Measurements from ENCODE around the gene CLSTN1. TPM values are rescaled to one million over a fixed set of nuclear protein-coding genes. Genes with fewer than 3 reads are reported as not detected.
A peak's percentile ranks its signal among the peaks of the same experiment; 100 is the strongest.

CLSTN1 gene
- total and polyA plus RNA-seq, 4 donors = 3.1 to 13.4 (median 8.8) TPM

DNA sequence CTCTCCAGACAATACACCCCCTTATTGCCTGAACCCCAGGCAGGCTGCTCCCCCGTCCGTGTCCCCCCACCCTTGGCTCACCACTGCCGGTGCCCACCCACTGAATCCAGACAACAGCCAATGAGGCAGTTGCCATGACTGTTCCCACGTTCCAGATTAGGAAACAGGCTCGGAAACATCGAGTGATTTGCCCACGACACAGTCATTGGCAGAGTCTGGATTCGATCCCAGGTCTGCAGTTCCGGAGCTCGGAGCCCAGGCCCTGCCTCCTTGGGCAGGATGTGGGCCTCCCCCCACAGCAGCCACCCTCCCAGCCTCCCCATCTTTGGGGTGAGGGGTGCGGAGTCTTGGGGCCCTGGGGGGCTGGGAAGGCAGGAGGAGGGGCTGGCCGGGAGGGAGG, 20.3 kb upstream of the CLSTN1 start:
- no peak overlapping the region for H3K9ac ChIP-seq (ENCODE audit: low read depth in 1 of 2, low read length in 2 of 2)

DNA sequence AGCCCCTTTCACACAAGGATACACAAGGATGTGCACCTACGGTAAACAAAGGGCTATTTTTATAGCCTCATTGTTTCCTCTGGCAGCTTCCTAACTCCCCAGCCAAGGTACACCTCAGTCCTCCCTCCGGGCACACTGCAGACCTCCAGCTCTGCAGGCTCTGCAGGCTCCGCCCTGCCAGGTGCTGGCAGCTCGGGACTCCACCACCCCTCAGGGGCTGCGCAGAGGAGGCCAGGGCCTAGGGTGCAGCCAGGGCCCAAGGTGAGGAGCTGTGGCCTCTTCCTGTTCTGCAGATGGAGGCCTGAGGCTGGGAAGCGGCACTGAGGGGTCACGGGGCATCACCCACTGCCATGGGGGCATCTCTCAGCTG, 19.8 kb upstream of the CLSTN1 start:
- no peak overlapping the region for H3K4me3 ChIP-seq (ENCODE audit: low read depth in 1 of 3, low read length in 3 of 3)
- no peaks in the 10 kb centered on the region for H3K9me3 ChIP-seq (ENCODE audit: control insufficient read depth in 4 of 4, low read length in 3 of 4)
- no peaks in the 10 kb centered on the region for H3K4me1 ChIP-seq (ENCODE audit: control insufficient read depth in 4 of 4, insufficient read depth in 4 of 4, low read length in 3 of 4)
- no peaks in the 10 kb centered on the region for H3K36me3 ChIP-seq (ENCODE audit: control insufficient read depth in 4 of 4, insufficient read depth in 3 of 4, low read depth in 1 of 4, low read length in 3 of 4)
- 81% methylated on average over 7 of the region's 7 CpGs for WGBS
- no peak overlapping the region for H3K27ac ChIP-seq (ENCODE audit: low read depth in 1 of 2, low read length in 2 of 2)
- no peak overlapping the region for H3K9ac ChIP-seq (ENCODE audit: low read depth in 1 of 2, low read length in 2 of 2)
- H3K27me3 ChIP-seq (ENCODE audit: control insufficient read depth in 4 of 4, insufficient read depth in 4 of 4, low read length in 3 of 4) = no peaks in the 10 kb centered on the region
- peak; percentile 16 for DNase-seq (ENCODE audit: low spot score)
- TF ChIP-seq FOXA1 (IDR thresholded peaks at IDR 0.05) (no peak), TAF1 (conservative IDR thresholded peaks at IDR 0.05) (no peak), JUND (IDR thresholded peaks at IDR 0.05) (no peak), CTCF (IDR thresholded peaks at IDR 0.05; ENCODE audit: low read depth, low read length, missing input control) (no peak), ATF3 (IDR thresholded peaks at IDR 0.05) (no peak), ZBTB33 (IDR thresholded peaks at IDR 0.05) (no peak), EGR1 (IDR thresholded peaks at IDR 0.05; ENCODE audit: low read depth in 2 of 2) (no peak), YY1 (IDR thresholded peaks at IDR 0.05) (no peak), RXRA (IDR thresholded peaks at IDR 0.05) (no peak)

More for the DNA sequence above, 20.3 kb upstream of the CLSTN1 start:
- Histone ChIP-seq H3K27me3 (ENCODE audit: control insufficient read depth in 4 of 4, insufficient read depth in 4 of 4, low read length in 3 of 4) (no peaks in the 10 kb centered on the region), H3K9me3 (ENCODE audit: control insufficient read depth in 4 of 4, low read length in 3 of 4) (no peaks in the 10 kb centered on the region), H3K4me1 (ENCODE audit: control insufficient read depth in 4 of 4, insufficient read depth in 4 of 4, low read length in 3 of 4) (no peaks in the 10 kb centered on the region), H3K4me3 (ENCODE audit: low read depth in 1 of 3, low read length in 3 of 3) (no peak overlapping the region), H3K27ac (ENCODE audit: low read depth in 1 of 2, low read length in 2 of 2) (no peak overlapping the region), H3K36me3 (ENCODE audit: control insufficient read depth in 4 of 4, insufficient read depth in 3 of 4, low read depth in 1 of 4, low read length in 3 of 4) (no peaks in the 10 kb centered on the region)
- TF ChIP-seq RXRA (IDR thresholded peaks at IDR 0.05) (no peak), ZBTB33 (IDR thresholded peaks at IDR 0.05) (no peak), SP1 (IDR thresholded peaks at IDR 0.05) (no peak), FOXA1 (IDR thresholded peaks at IDR 0.05) (no peak), CTCF (IDR thresholded peaks at IDR 0.05; ENCODE audit: low read depth, low read length, missing input control) (no peak), HNF4G (IDR thresholded peaks at IDR 0.05) (no peak)
- TF ChIP-seq, protein P1, sequence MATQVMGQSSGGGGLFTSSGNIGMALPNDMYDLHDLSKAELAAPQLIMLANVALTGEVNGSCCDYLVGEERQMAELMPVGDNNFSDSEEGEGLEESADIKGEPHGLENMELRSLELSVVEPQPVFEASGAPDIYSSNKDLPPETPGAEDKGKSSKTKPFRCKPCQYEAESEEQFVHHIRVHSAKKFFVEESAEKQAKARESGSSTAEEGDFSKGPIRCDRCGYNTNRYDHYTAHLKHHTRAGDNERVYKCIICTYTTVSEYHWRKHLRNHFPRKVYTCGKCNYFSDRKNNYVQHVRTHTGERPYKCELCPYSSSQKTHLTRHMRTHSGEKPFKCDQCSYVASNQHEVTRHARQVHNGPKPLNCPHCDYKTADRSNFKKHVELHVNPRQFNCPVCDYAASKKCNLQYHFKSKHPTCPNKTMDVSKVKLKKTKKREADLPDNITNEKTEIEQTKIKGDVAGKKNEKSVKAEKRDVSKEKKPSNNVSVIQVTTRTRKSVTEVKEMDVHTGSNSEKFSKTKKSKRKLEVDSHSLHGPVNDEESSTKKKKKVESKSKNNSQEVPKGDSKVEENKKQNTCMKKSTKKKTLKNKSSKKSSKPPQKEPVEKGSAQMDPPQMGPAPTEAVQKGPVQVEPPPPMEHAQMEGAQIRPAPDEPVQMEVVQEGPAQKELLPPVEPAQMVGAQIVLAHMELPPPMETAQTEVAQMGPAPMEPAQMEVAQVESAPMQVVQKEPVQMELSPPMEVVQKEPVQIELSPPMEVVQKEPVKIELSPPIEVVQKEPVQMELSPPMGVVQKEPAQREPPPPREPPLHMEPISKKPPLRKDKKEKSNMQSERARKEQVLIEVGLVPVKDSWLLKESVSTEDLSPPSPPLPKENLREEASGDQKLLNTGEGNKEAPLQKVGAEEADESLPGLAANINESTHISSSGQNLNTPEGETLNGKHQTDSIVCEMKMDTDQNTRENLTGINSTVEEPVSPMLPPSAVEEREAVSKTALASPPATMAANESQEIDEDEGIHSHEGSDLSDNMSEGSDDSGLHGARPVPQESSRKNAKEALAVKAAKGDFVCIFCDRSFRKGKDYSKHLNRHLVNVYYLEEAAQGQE (IDR thresholded peaks at IDR 0.05) = no peak
- WGBS = 79% methylated on average over 12 of the region's 12 CpGs
- no peak for DNase-seq (ENCODE audit: low spot score)

Measured in liver (tissue), 9 donors.